Loucy (cell line): ENCODE data around the gene PCBP3.

Experiments used
- H2AFZ ChIP-seq: fragments of 200-600 bp; sonication (generic); 2 replicates; pipeline ENCODE4 v1.6.0; 2016; ENCODE audit warnings: antibody characterized with exemption, mild to moderate bottlenecking, low read length, moderate library complexity
- H3F3A ChIP-seq: fragments of 200-600 bp; 2 replicates; pipeline ENCODE4 v1.6.0; 2016; ENCODE audit warnings: antibody characterized with exemption, low read depth, mild to moderate bottlenecking
- H3K27me3 ChIP-seq: fragments of 200-600 bp; sonication (generic); 2 replicates; pipeline ENCODE4 v1.6.1; 2014; ENCODE audit warnings: low read length, mild to moderate bottlenecking; ENCODE audit not compliant: insufficient read depth, poor library complexity, severe bottlenecking
- H3K36me3 ChIP-seq: fragments of 200-600 bp; sonication (generic); 2 replicates; pipeline ENCODE4 v1.6.1; 2016; ENCODE audit warnings: low read length; ENCODE audit not compliant: insufficient read depth
- H3K4me1 ChIP-seq: fragments of 200-600 bp; sonication (generic); 2 replicates; pipeline ENCODE4 v1.5.1; 2014; ENCODE audit warnings: low read length, mild to moderate bottlenecking; ENCODE audit not compliant: insufficient read depth, poor library complexity, severe bottlenecking
- H3K4me2 ChIP-seq: fragments of 200-600 bp; sonication (generic); 2 replicates; pipeline ENCODE4 v1.6.0; 2014; ENCODE audit warnings: antibody characterized with exemption, low read length, low read depth, mild to moderate bottlenecking; ENCODE audit not compliant: poor library complexity, severe bottlenecking
- H3K4me3 ChIP-seq: fragments of 200-600 bp; sonication (generic); 2 replicates; pipeline ENCODE4 v1.5.1; 2014; ENCODE audit warnings: low read length, mild to moderate bottlenecking, mixed read lengths; ENCODE audit not compliant: poor library complexity, severe bottlenecking
- H3K79me2 ChIP-seq: fragments of 200-600 bp; sonication (generic); 2 replicates; pipeline ENCODE4 v1.6.1; 2014; ENCODE audit warnings: low read length; ENCODE audit not compliant: insufficient read depth
- H3K9ac ChIP-seq: fragments of 200-600 bp; sonication (generic); 2 replicates; pipeline ENCODE4 v1.6.0; 2014; ENCODE audit warnings: mild to moderate bottlenecking, low read depth, low read length, moderate library complexity; ENCODE audit not compliant: poor library complexity, severe bottlenecking
- H3K9me2 ChIP-seq: fragments of 200-600 bp; sonication (generic); replicated peaks from 2 replicates; pipeline ENCODE4 v1.6.1; 2016; ENCODE audit warnings: low read depth, low read length, mixed read lengths
- H3K9me3 ChIP-seq: fragments of 200-600 bp; sonication (generic); 2 replicates; pipeline ENCODE4 v1.6.1; 2014; ENCODE audit warnings: mild to moderate bottlenecking, antibody characterized with exemption, low read length, low read depth; ENCODE audit not compliant: insufficient read depth
- H4K20me1 ChIP-seq: fragments of 200-600 bp; sonication (generic); 2 replicates; pipeline ENCODE4 v1.6.0; 2014; ENCODE audit warnings: antibody characterized with exemption, low read length, mild to moderate bottlenecking; ENCODE audit not compliant: insufficient read depth, poor library complexity, severe bottlenecking
- CTCF ChIP-seq: fragments of 200-600 bp; sonication (generic); conservative IDR thresholded peaks from 2 replicates; pipeline ENCODE4 v1.5.1; 2014; ENCODE audit warnings: mild to moderate bottlenecking, antibody characterized with exemption, low read length
- EZH2phosphoT487 ChIP-seq: fragments of 200-600 bp; IDR thresholded peaks from 2 replicates; pipeline ENCODE4 v1.6.1; 2018; ENCODE audit warnings: antibody characterized with exemption, mild to moderate bottlenecking, moderate library complexity, borderline replicate concordance

Gene PCBP3

GRCh38 chr21:45982092-45982757 lies 338.7 kb downstream of the PCBP3 start:
- no peak overlapping the region for H3K4me2 ChIP-seq
- H3K27me3 ChIP-seq, result peaks cover 15% of the 10 kb centered on the region
- H3K9ac ChIP-seq, result no peak overlapping the region
- no peaks in the 10 kb centered on the region for H3K36me3 ChIP-seq
- TF ChIP-seq CTCF (no peak), EZH2phosphoT487 (no peak)
- H3K9me2 ChIP-seq, result no peaks in the 10 kb centered on the region
- H3K9me3 ChIP-seq, result no peaks in the 10 kb centered on the region
- peaks cover 3% of the 10 kb centered on the region; the same call in 1 of the 2 replicates for H3F3A ChIP-seq
- H3K79me2 ChIP-seq, result no peaks in the 10 kb centered on the region
- H2AFZ ChIP-seq, result no peak overlapping the region
- peaks cover 23% of the 10 kb centered on the region for H3K4me1 ChIP-seq
- H4K20me1 ChIP-seq, result no peaks in the 10 kb centered on the region
- no peak overlapping the region for H3K4me3 ChIP-seq

- TF ChIP-seq CTCF, result no peak
- TF ChIP-seq EZH2phosphoT487, result no peak
- Histone ChIP-seq H3K4me1 (peaks cover 19% of the 10 kb centered on the region), H4K20me1 (no peaks in the 10 kb centered on the region), H3K36me3 (no peaks in the 10 kb centered on the region), H3K4me3 (no peak overlapping the region), H3K79me2 (no peaks in the 10 kb centered on the region), H3K27me3 (peaks cover 15% of the 10 kb centered on the region), H3K9me2 (no peaks in the 10 kb centered on the region), H2AFZ (no peak overlapping the region), H3K9ac (no peak overlapping the region), H3K9me3 (no peaks in the 10 kb centered on the region), H3F3A (peaks cover 3% of the 10 kb centered on the region; the same call in 1 of the 2 replicates), H3K4me2 (no peak overlapping the region)
Observed at GRCh38 chr21:45982758-45983648, 339.5 kb downstream of the PCBP3 start.

- Histone ChIP-seq H3K27me3 (peaks cover 15% of the 10 kb centered on the region), H3K9me2 (no peaks in the 10 kb centered on the region), H3K9me3 (no peaks in the 10 kb centered on the region), H4K20me1 (no peaks in the 10 kb centered on the region), H3K4me3 (no peak overlapping the region), H3K4me2 (no peak overlapping the region), H3K4me1 (peaks cover 13% of the 10 kb centered on the region), H3K36me3 (no peaks in the 10 kb centered on the region), H3K9ac (no peak overlapping the region), H2AFZ (no peak overlapping the region), H3K79me2 (no peaks in the 10 kb centered on the region), H3F3A (no peaks in the 10 kb centered on the region; the same call in 1 of the 2 replicates)
- no peak for TF ChIP-seq CTCF
- no peak for TF ChIP-seq EZH2phosphoT487
Observed at GRCh38 chr21:45983649-45983965, 340.1 kb downstream of the PCBP3 start.
